CD14-positive monocyte (primary cell): ENCODE measurements around the gene ACSS2. TPM values are rescaled to one million over a fixed set of nuclear protein-coding genes. Genes with fewer than 3 reads are reported as not detected.

Experiments
- DNase-seq, 3 donors: peaks; one replicate each; pipeline ENCODE4 v3.0.0-alpha.2; 2011 to 2022
- H2AFZ ChIP-seq: 2 replicates; pipeline ENCODE4 v1.6.0; 2012; ENCODE audit warnings: mild to moderate bottlenecking, low read depth, low read length, inconsistent platforms; ENCODE audit not compliant: insufficient read depth, poor library complexity, severe bottlenecking
- H3K27ac ChIP-seq, 2 donors: 1 replicate in 1 of 2; 2 replicates in 1 of 2; pipeline ENCODE4 v1.5.1; 2012 to 2013; ENCODE audit warnings: low read length in 2 of 2, control low read depth in 1 of 2, inconsistent platforms in 1 of 2, low read depth in 1 of 2, mild to moderate bottlenecking in 1 of 2
- H3K27me3 ChIP-seq, 2 donors: one replicate each; pipeline versions ENCODE4 v1.6.0 to v1.6.1; 2011 to 2013; ENCODE audit warnings: low read length in 2 of 2; ENCODE audit not compliant: control insufficient read depth in 2 of 2, insufficient read depth in 2 of 2
- H3K36me3 ChIP-seq, 2 donors: replicated peaks in 1 of 2; 1 replicate in 1 of 2; 2 replicates in 1 of 2; pipeline versions ENCODE4 v1.5.1 to v1.6.1; 2012 to 2013; ENCODE audit warnings: low read length in 2 of 2, control low read depth in 1 of 2, inconsistent platforms in 1 of 2, mild to moderate bottlenecking in 1 of 2; ENCODE audit not compliant: insufficient read depth in 2 of 2, control insufficient read depth in 1 of 2
- H3K4me1 ChIP-seq, 2 donors: 1 replicate in 1 of 2; 2 replicates in 1 of 2; pipeline versions ENCODE4 v1.5.1 to v1.6.1; 2012 to 2013; ENCODE audit warnings: low read length in 2 of 2, control low read depth in 1 of 2, inconsistent platforms in 1 of 2, mild to moderate bottlenecking in 1 of 2, moderate library complexity in 1 of 2; ENCODE audit not compliant: insufficient read depth in 2 of 2, control insufficient read depth in 1 of 2
- H3K4me2 ChIP-seq: replicated peaks from 2 replicates; pipeline ENCODE3; 2012; ENCODE audit warnings: low read length, moderate library complexity, mild to moderate bottlenecking; ENCODE audit not compliant: poor library complexity, severe bottlenecking; ENCODE audit errors: extremely low read depth
- H3K4me3 ChIP-seq, 3 experiments: fragments of 200-600 bp in 1 of 3; sonication (generic) in 1 of 3; replicated peaks in 1 of 3; 1 replicate in 2 of 3; 2 replicates in 1 of 3; pipeline ENCODE4 v1.5.1; 2011 to 2013; ENCODE audit warnings: low read length in 3 of 3, mild to moderate bottlenecking in 3 of 3, control low read depth in 2 of 3, low read depth in 2 of 3, inconsistent platforms in 1 of 3, moderate library complexity in 1 of 3
- H3K79me2 ChIP-seq: 2 replicates; pipeline ENCODE4 v1.6.0; 2012; ENCODE audit warnings: mild to moderate bottlenecking, control low read depth, inconsistent platforms, low read length, moderate library complexity; ENCODE audit not compliant: insufficient read depth
- H3K9ac ChIP-seq: 2 replicates; pipeline ENCODE4 v1.6.0; 2017; ENCODE audit warnings: low read length, mild to moderate bottlenecking; ENCODE audit not compliant: insufficient read depth, poor library complexity, severe bottlenecking
- H3K9me3 ChIP-seq, 2 donors: replicated peaks in 1 of 2; 1 replicate in 1 of 2; 2 replicates in 1 of 2; pipeline versions ENCODE4 v1.5.1 to v1.6.1; 2012 to 2013; ENCODE audit warnings: low read length in 2 of 2, control low read depth in 1 of 2; ENCODE audit not compliant: control insufficient read depth in 1 of 2, insufficient read depth in 1 of 2
- H4K20me1 ChIP-seq: 2 replicates; pipeline ENCODE4 v1.6.0; 2012; ENCODE audit warnings: mild to moderate bottlenecking, low read length, control low read depth, moderate library complexity; ENCODE audit not compliant: insufficient read depth
- H3K27ac Mint-ChIP-seq, 7 donors: one replicate each; pipeline ENCODE4 v1.8.0; 2020; ENCODE audit warnings: mild to moderate bottlenecking in 7 of 7, mixed read lengths in 7 of 7, moderate library complexity in 6 of 7, inconsistent platforms in 2 of 7
- H3K27me3 Mint-ChIP-seq, 3 donors: one replicate each; pipeline ENCODE4 v1.8.0; 2021 to 2022; ENCODE audit warnings: low read depth in 3 of 3, mild to moderate bottlenecking in 3 of 3, mixed read lengths in 3 of 3, moderate library complexity in 3 of 3, inconsistent platforms in 1 of 3
- H3K36me3 Mint-ChIP-seq, 2 donors: one replicate each; pipeline ENCODE4 v1.8.0; 2020; ENCODE audit warnings: mixed read lengths in 2 of 2, inconsistent platforms in 1 of 2, mild to moderate bottlenecking in 1 of 2
- H3K4me1 Mint-ChIP-seq: one replicate; pipeline ENCODE4 v1.8.0; 2020; ENCODE audit warnings: mild to moderate bottlenecking, mixed read lengths
- H3K4me3 Mint-ChIP-seq, 2 donors: one replicate each; pipeline ENCODE4 v1.8.0; 2020; ENCODE audit warnings: mild to moderate bottlenecking in 2 of 2, mixed read lengths in 2 of 2, moderate library complexity in 1 of 2
- H3K9me3 Mint-ChIP-seq, 7 donors: one replicate each; pipeline ENCODE4 v1.8.0; 2020 to 2022; ENCODE audit warnings: mixed read lengths in 7 of 7, mild to moderate bottlenecking in 6 of 7, moderate library complexity in 6 of 7, inconsistent platforms in 2 of 7
- CTCF ChIP-seq: fragments of 200-600 bp; IDR thresholded peaks from one replicate; pipeline ENCODE4 v1.8.0; 2022; ENCODE audit warnings: antibody characterized with exemption, mild to moderate bottlenecking
- WGBS: methylation state at CpG from one replicate; pipeline ENCODE4 v1.1.5; 2013; ENCODE audit warnings: missing lambda C conversion rate; ENCODE audit not compliant: insufficient coverage; 5-methylcytosine and 5-hydroxymethylcytosine counted together
- intact Hi-C, 2 donors: fragments of 100-400 bp; cut with micrococcal nuclease; formaldehyde crosslinking; loops; one replicate each; pipeline versions ENCODE4 v1.15.0 to v1.15.1; 2023
- polyA plus RNA-seq, 3 donors: library from polyadenylated mRNA; depleted of rRNA in 1 of 3; unstranded in 2 of 3; stranded (reverse) in 1 of 3; fragments of 300-500 nt in 2 of 3; fragments of >200 nt in 1 of 3; fragmentation: Illumina TruSeq in 2 of 3; gene quantifications; 1 replicate in 2 of 3; 2 replicates in 1 of 3; pipeline ENCODE4 v1.2.3, GENCODE V29; 2012 to 2021

ACSS2 gene
- polyA plus RNA-seq, 3 donors = 37.7 to 67.2 (median 48.4) TPM

- Histone ChIP-seq H3K4me3 (no peak overlapping the region), H3K9me3 (no peaks in the 10 kb centered on the region), H3K4me1 (no peaks in the 10 kb centered on the region), H3K9ac (no peak overlapping the region), H3K27ac (no peak overlapping the region), H2AFZ (no peak overlapping the region), H3K79me2 (no peaks in the 10 kb centered on the region), H3K27me3 (no peaks in the 10 kb centered on the region), H4K20me1 (no peaks in the 10 kb centered on the region), H3K36me3 (peaks cover 0 to 3% of the 10 kb centered on the region in 2 donors), H3K4me2 (no peak overlapping the region)
- H3K27me3 Mint-ChIP-seq = peaks cover 0 to 4% (median 2%) of the 10 kb centered on the region in 3 donors
- no peak overlapping the region for H3K4me3 Mint-ChIP-seq
- no peak for TF ChIP-seq CTCF
- H3K27ac Mint-ChIP-seq = no peak overlapping the region
- DNase-seq = no peak
- intact Hi-C loops = no loop called here
- H3K36me3 Mint-ChIP-seq = peaks cover 3 to 12% of the 10 kb centered on the region in 2 donors
- H3K9me3 Mint-ChIP-seq = no peaks in the 10 kb centered on the region
- H3K4me1 Mint-ChIP-seq = no peaks in the 10 kb centered on the region
- 100% methylated on average over 7 of the region's 9 CpGs for WGBS
These were observed 26.6 kb upstream of the ACSS2 start for GRCh38 chr20:34849778-34850177.

DNA sequence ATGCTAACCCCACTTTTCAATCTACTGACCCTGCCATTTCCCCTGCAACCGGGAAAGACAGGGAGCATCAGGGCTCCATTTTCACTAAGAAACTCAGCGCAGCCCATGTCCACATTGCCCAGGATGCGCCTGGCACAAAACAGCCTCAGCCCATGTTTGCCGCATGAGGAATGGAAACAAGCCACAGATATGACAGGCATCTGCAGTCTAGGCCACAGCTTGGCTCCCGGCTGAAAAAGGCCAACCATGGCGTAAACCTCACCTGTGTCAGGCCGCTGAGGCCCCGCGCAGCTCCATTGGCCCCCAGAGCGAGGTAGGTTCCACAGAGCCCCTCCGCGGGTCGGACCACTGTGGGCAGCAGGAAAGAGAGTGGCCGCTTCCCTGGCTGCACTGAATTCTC, 25.4 kb upstream of the ACSS2 start:
- 99% methylated on average over 13 of the region's 14 CpGs for WGBS
- H3K27me3 ChIP-seq = no peaks in the 10 kb centered on the region
- no peak for TF ChIP-seq CTCF
- H3K27ac ChIP-seq = no peak overlapping the region
- H3K4me3 Mint-ChIP-seq = no peak overlapping the region
- no peak overlapping the region for H3K9ac ChIP-seq
- no peak overlapping the region for H3K4me2 ChIP-seq
- H4K20me1 ChIP-seq = no peaks in the 10 kb centered on the region
- H3K36me3 ChIP-seq = peaks cover 0 to 3% of the 10 kb centered on the region in 2 donors
- intact Hi-C loops = no loop called here
- no peak overlapping the region for H2AFZ ChIP-seq
- H3K36me3 Mint-ChIP-seq = peaks cover 3 to 12% of the 10 kb centered on the region in 2 donors
- no peaks in the 10 kb centered on the region for H3K4me1 Mint-ChIP-seq
- DNase-seq = no peak
- H3K9me3 ChIP-seq = no peaks in the 10 kb centered on the region
- no peaks in the 10 kb centered on the region for H3K9me3 Mint-ChIP-seq
- H3K4me3 ChIP-seq = no peak overlapping the region
- no peaks in the 10 kb centered on the region for H3K4me1 ChIP-seq
- H3K79me2 ChIP-seq = no peaks in the 10 kb centered on the region
- H3K27ac Mint-ChIP-seq = no peak overlapping the region
- H3K27me3 Mint-ChIP-seq = peaks cover 0 to 4% (median 2%) of the 10 kb centered on the region in 3 donors
